Activated T-helper 9 cell treated with anti-CD3 and anti-CD28 coated beads, Interleukin-2, amount 50 U/mL, for 16 hours (primary cell): ENCODE measurements around the gene SPG7.
"Not testable (repeated sequence)": the region's sequence is repeated elsewhere in the genome, so short reads cannot be mapped to it uniquely, and the experiment has no call there.

Experiments used
- DNase-seq: peaks from one replicate; pipeline ENCODE4 v3.0.0-alpha.2; 2020; ENCODE audit warnings: low read depth

SPG7 gene

DNA sequence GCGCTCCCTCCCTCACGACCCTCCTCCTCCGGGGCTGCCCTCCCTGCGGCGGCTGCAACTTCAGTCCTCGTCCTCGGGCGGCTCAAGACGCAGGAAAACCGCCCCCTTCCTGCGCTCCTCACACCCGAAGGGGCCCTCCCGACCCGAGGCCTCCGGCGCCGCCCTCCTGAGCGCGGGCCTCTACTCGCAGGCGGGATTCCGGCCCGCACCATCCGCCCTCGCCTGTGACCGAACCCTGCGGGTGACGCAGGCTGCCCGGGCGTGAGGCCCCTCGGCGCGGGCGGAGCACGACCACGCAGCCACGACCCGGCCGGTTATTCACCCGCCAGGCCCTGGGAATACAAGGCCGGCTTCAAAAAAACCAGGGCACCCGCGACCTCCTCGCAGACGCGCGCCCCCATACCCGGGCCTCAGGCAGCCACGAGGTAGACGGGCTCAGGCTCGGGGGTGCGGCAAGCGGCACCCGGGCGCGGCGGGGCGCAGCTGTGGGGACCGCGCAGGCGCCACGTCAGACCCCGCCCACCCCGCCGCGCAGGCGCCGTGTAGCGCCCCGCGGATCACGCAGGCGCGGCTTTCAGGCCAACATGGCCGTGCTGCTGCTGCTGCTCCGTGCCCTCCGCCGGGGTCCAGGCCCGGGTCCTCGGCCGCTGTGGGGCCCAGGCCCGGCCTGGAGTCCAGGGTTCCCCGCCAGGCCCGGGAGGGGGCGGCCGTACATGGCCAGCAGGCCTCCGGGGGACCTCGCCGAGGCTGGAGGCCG lies at the start of gene SPG7:
TSS of gene SPG7 (plus strand) at position 570 of the 757 bp plus-strand sequence. CDS start at position 585, 15 bp downstream.
- DNase-seq: peak; percentile 85

DNA sequence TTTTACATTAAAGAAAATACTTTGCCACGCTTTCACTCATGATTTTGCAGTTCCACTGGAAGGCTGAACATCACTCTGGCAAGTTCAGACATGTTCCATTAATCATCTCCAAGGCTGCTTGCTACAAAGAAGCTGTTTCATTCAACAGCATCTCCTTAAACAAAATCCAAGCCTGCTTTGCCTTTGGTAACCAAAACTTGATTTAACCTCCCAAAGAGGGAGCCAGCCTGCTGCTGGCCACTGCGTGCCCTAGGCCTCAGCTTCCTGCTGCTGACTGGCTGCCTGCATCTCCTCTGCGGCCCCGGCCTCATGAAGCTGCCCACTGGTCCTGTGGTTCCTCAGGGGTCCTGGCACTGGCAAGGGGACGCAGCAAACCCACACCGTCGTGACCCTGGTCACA lies 49.7 kb upstream of the SPG7 start:
- DNase-seq: no peak

DNA sequence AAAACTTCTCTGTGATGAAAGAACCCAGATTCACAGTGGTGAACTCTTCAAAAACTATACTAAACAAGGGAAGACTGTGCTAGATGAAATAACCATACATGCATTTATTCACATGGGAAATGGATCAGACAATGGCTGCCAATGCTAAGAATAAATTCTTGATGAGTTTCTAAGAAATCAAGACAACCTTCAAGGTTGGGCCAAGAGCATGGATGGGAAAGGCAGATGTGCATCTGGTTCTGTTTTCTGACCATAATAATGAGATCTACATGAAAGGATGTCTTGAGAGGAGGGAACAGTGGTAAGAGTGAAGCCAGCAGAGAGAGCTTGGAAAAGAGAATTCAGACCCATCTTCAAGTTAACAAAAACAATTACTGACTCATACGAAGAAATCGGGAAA lies 49.2 kb upstream of the SPG7 start:
- DNase-seq: no peak

DNA sequence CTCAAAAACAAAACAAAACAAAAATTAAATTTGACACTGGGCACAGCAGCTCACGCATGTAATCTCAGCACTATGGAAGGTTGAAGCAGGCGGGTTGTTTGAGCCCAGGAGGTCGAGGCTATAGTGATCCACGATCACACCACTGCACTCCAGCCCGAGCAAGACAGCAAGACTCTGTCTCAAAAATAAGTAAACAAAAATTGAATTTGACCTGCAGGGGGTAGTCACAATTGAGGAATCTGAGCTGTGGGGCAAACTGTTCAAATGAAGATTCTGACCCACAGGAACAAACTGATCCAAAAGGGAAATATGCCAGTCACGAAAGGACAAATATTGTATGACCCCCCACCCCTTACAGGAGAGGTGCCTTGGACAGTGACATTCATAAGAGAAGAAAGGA lies 47.6 kb upstream of the SPG7 start:
- no peak for DNase-seq

DNA sequence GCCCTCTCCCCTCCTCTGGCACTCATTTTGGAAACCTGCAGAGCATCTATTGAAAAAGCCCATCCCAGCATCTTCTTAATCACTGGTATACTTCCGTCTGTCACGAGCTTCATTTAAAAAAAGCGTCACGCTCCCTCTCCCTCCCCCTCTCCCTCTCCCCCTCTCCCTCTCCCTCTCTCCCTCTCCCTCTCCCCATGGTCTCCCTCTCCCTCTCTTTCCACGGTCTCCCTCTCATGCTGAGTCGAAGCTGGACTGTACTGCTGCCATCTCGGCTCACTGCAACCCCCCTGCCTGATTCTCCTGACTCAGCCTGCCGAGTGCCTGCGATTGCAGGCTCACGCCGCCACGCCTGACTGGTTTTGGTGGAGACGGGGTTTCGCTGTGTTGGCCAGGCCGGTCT lies 46.3 kb upstream of the SPG7 start:
- not testable (repeated sequence) for DNase-seq

DNA sequence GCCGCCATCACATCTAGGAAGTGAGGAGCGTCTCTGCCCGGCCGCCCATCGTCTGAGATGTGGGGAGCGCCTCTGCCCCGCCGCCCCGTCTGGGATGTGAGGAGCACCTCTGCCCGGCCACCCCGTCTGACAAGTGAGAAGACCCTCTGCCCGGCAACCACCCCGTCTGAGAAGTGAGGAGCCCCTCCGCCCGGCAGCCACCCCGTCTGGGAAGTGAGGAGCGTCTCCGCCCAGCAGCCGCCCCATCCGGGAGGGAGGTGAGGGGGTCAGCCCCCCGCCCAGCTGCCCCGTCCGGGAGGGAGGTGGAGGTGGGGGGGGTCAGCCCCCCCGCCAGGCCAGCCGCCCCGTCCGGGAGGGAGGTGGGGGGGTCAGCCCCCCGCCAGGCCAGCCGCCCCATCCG lies 45.6 kb upstream of the SPG7 start:
- not testable (repeated sequence) for DNase-seq

DNA sequence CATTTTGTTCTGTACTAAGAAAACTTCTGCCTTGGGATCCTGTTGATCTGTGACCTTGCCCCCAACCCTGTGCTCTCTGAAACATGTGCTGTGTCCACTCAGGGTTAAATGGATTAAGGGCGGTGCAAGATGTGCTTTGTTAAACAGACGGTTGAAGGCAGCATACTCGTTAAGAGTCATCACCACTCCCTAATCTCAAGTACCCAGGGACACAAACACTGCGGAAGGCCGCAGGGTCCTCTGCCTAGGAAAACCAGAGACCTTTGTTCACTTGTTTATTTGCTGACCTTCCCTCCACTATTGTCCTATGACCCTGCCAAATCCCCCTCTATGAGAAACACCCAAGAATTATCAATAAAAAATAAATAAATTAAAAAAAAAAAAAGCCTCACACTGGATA lies 44.9 kb upstream of the SPG7 start:
- DNase-seq: not testable (repeated sequence)

DNA sequence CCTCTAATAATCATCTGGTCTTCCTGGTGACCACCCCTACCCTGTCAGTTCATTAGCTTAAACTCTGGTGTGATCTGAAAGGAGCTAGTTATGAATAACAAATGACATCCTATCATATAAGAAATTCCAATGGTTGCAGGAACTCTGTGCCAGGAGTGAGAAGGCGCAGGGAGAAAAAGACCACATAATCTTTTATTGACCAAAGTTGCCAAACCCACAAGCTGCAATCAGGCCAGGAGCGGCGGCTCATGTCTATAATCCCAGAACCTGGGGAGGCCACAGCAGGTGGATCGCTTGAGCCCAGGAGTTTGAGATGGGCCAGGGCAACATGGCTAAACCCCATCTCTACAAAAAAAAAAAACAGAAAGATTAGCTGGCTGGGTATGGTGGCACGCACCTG lies 41.3 kb upstream of the SPG7 start:
- DNase-seq: no peak

DNA sequence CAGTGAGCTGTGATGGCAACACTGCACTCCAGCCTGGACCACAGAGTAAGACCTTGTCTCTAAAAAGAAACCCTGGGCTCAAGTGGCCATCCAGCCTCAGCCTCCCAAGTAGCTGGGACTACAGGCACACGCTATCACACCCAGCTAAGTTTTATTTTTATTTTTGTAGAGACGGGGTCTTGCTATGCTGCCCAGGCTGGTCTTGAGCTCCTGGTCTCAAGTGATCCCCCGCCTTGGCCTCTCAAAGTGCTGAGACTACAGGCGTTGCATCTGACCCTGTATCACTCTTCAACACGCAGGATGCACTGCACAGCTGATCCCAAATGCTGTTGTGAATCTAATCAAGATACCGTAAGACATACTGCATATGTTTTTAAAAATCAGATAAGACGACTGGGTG lies 40.8 kb upstream of the SPG7 start:
- DNase-seq: no peak

DNA sequence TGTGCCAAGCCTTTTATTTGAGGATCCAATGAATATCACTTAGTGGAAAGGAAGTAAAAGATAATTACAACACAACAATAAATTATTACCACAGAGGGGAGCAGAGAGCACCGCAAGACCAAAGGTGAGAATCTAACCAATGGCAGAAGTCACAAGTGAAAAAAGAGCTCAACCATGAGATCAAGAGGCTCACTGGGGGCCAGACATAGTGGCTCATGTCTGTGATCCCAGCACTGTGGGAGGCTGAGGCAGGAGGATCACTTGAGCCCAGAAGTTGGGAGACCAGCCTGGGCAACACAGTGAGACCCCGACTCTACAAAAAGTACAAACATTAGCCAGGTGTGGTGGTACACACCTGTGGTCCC lies 35.5 kb upstream of the SPG7 start:
- no peak for DNase-seq

DNA sequence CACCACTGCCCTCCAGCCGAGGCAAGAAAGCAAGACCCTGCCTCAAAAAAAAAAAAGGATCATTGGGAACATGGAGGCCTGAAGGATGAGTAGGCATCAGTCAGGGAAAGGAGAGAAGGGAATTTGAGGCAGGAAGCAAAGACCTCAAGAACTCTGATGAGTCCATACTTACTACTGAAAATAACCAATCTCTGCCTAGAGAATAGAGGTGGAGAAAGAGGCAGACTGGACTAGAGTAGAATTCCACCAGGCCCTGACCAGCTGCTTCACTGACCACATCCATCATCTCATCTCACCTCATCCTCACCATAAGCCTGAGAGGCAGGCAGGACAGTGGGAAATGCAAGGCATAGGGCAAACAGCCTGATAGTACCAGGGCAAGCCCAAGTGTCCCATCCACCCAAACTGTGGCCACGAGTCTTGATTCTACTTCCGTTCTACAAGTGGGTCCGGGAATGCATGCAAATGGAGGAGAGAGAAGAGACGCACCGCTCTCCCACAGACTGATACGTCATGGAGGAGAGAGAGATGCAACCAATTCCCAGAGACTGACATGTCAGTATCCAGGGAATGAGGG lies 35.0 kb upstream of the SPG7 start:
- DNase-seq: no peak

DNA sequence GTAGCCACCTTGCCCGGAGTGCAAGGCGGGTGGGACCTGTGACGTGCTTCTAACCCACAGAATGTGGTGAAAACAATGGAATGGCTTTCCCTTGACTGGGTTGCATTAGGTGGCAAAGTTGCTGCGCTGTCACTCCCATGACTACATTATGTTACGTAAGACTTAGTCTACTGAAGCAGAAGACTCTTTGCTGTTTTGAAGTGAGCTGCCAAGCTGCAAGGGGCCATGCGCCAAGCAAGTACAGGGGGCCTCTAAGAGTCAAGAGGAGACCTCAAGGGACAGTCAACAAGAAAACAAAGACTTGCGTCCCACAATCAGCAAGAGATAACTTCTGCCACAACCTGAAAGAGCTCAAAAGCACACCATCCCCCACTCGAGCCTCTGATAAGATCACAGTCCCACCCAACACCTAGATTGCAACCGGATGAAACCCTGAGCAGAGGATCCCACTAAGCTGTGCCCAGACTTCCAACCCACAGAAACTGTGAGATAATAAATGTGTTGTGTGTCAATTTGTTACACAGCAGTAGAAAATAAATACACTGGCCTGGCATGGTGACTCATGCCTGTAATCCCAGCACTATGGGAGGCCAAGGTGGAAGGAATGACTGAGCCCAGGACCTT lies 34.3 kb upstream of the SPG7 start:
- DNase-seq: no peak

DNA sequence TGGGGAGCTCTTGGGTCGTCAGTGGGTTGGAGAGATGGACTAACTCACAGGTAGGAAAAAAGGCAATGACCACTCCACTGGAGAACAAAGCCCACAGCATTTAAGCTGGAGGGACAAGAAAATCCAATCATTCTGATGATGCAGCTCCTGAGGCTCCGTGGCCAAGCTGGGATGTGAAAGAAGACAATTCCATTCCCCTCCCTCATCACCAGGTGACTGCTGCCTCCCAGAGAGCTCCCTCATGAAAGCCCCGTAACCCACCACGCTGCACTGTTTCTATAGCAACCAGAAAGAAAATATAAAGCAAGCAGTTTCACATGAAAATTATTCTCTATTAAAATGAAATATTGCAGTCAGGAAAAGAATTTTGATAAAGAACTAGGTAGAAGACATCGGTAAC lies 33.1 kb upstream of the SPG7 start:
- DNase-seq: no peak

DNA sequence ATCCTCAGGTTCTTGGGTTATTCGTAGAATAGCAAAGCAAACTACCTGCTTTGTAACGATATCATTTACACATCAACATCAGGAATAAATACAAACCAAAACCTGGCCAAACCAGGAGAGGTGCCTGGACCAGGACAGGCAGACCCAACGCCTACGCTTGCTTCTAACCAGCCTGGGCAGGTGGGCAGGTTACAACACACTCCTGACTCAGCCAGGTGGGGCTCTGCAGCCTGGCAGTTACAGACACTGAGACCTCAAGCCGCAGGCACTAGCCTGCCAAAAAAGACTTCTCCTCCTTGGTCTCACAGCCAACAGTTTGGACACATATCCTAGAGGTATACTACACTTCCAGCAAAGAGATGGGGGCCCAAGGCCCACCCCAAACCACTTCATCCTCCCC lies 31.8 kb upstream of the SPG7 start:
- no peak for DNase-seq

DNA sequence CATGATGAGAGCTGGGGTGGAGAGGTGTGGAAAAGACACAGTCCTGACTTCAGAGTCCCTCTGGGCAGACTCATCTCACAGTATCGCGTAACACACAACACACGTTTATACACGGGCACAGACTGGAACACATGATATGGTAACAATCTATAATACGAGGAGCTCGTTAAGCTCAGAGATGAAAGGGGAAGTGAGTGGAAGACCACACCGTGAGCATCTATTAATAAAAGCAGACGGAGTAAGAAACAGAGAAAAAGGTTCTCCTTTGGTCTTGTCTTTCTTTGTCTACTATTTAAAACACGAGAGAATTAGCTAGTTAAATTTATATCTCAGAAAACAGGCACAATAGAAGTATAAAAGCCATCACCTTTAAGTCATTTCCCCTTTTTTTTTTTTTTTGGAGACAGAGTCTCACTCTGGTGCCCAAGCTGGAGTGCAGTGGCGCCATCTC lies 31.4 kb upstream of the SPG7 start:
- no peak for DNase-seq

DNA sequence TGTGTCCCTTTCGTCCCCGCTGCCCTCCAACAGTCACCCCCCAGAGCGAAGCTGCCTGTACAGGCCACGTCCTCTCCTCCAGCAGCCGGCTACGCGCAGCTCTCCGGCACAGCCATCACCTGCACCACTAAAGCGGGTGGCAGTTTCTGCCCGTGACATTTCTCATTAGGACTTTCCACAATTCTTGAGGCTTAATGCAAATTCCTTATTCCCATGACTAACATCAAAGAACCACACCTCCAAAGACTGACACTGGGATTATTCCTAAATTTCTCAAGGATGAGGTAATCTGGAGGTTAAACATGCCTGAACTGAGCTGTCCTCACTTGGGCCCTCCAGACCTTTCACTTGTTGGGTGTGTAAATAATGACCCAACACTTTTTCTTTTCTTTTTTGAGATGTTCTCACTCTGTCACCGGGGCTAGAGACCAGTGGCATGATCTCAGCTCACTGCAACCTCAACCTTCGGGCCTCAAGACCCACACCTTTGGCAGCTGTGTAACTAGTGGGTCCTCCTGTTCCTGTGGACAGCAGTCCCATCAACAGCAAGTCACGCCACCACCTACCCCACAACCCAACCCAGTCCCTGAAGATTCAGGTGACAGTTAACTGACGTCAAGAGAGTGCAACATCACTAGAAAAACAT lies 29.5 kb upstream of the SPG7 start:
- DNase-seq: no peak

DNA sequence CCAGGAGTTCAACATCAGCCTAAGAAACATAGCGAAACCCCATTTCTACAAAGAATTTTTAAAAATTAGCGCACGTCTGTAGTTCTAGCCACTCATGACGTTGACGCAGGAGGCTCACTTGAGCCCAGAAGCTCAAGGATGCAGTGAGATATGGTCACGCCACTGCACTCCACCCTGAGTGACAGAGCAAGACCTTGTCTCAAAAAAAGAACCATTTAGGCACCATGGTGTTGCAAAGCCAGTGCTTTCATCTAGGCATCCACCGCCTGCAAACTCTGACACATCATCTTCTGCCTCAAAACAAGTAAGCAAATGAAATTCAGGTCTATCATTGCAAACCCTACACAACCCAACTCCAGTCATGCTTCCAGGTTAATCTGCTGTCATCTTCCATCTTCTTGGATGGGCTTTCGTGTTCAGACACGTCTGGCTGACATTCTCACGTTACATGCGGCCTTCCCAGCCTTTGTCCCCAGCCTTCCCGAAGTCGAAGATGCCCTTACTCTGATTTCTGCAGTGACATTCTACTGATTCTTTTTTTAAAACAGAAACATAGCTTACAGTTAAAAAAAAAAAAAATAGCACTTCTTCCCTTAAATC lies 26.7 kb upstream of the SPG7 start:
- DNase-seq: no peak

DNA sequence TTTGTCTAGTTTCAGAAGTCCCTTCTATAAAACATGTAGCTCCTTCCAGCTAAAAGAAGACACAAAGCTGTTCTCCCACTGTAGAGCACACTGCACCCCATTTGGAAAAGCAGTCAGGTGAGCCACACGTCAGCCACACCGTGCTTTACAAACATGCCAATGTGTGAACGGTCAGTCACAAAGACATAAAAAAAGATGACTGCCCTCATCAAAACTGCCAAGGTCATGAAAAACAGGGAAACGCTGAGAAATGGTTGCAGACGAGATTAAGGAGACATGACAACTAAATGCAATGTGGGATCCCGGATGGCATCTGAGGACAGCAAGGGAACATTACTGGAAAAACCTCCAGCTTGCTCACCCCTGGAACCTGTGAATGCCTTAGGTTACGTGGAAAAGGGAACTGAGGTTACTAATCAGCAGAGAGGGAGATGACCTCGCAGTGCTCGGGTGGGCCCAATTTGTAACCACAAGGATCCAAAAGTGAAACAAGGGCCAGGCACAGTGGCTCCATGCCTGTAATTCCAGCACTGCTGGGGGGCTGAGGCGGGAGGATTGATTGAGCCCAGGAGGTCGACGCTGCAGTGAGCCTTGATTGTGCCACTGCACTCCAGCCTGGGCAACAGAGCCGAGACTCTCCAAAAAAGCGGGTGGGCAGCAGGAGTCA lies 25.9 kb upstream of the SPG7 start:
- no peak for DNase-seq

DNA sequence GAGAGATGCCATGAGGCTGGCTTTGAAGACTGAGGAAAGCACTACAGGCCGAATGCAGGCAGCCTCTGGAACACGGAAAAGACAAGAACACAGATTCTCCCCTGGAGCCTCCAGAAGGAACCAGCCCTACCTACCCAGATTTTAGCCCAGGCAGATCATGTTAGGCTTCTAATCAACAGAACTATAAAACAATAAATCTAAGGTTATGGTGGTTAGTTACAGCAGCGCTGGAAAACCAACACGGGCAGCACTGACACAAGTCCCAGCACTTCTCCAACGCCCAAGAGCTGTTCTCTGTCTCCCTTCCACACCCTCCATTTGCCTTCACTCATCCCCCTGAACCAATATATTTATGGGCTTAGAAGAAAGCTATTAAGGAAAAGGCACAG lies 25.4 kb upstream of the SPG7 start:
- DNase-seq: no peak

DNA sequence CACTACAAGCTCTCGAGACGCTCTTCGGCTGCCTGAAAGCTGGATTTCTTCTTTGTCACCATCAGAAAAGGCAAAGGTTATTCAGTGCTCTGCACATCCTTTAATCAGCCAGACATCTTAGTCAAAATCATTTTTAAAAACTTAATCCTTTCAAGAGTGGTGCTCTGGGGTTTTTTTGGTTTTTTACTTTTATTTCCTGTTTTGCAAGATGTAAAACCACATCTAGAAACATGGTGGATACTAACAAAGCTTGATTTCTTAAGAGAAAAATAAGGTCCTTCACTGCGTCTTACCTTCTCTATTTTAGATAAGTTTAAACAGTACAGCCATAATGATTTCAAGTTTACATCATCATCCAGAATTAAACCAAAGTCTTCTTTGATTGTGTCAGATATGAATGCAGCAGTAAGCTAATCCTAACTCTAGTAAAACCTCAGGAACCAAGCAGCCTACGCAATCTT lies 24.1 kb upstream of the SPG7 start:
- no peak for DNase-seq

DNA sequence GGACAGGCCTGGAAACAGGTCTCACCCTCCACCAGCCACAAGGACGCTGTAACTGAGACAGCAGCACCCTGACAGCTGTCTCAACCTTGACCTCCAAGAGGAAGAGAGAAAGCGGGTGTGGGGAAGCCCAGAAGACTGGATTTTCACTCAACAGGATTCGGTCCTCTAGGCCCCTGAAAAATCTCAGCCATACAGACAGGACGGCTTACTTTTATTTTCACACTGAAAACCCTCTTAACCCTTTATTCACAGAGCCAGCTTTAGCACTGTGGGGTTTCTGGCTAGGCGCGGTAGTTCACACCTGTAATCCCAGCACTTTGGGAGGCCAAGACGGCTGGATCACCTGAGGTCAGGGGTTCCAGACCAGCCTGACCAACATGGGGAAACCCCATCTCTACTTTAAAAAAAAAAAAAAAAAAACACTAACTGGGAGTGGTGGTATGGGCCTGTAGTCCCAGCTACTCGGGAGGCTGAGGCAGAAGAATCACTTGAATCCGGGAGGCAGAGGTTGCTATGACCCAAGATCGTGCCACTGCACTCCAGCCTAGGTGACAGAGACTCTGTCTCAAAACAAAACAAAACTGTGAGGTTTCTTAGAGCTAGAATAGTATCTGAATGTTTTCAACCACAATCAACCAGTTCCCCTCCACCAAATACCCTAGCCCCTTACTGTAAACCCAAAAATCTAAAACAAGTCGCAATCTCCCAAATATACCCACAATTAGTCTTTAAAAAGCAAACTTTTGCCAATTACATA lies 23.1 kb upstream of the SPG7 start:
- DNase-seq: no peak
